HEK293T (cell line): ENCODE measurements around the gene EIF3J.

Experiments used
- ARNT ChIP-seq: fragments of 450-650 bp; IDR thresholded peaks from 2 replicates; pipeline ENCODE4 v1.6.1; 2017; ENCODE audit warnings: mild to moderate bottlenecking
- SUZ12 ChIP-seq: fragments of 450-650 bp; IDR thresholded peaks from 2 replicates; pipeline ENCODE4 v1.6.1; 2016; ENCODE audit warnings: mild to moderate bottlenecking

- TF ChIP-seq ARNT = no peak
- TF ChIP-seq SUZ12 = no peak
Observed at GRCh38 chr15:44525018-44525417, 11.9 kb upstream of the EIF3J start.
